ENCODE measurements around the gene S100A11. TPM values are rescaled to one million over a fixed set of nuclear protein-coding genes. Genes with fewer than 3 reads are reported as not detected.
A peak's percentile ranks its signal among the peaks of the same experiment; 100 is the strongest.

S100A11 gene
- total and polyA plus RNA-seq, 9 of the 15 experiments (the other 6 are each of a cell fraction or from before 2014, with no cell fraction given), result 131 to 808 (median 235) TPM

- no peak for TF ChIP-seq ATF2 (CRISPR knock-in tag; IDR thresholded peaks at IDR 0.05)
- peak; percentile 7; the same call in 1 of the 2 replicates for TF ChIP-seq PTBP1 (IDR thresholded peaks at IDR 0.05; ENCODE audit: low read depth, low read length)
- no peak for TF ChIP-seq HOMEZ (CRISPR knock-in tag; IDR thresholded peaks at IDR 0.05)
- TF ChIP-seq ELF2 (CRISPR knock-in tag; IDR thresholded peaks at IDR 0.05), result peak; percentile 18; the same call in 1 of the 2 replicates
- TF ChIP-seq, protein P1, sequence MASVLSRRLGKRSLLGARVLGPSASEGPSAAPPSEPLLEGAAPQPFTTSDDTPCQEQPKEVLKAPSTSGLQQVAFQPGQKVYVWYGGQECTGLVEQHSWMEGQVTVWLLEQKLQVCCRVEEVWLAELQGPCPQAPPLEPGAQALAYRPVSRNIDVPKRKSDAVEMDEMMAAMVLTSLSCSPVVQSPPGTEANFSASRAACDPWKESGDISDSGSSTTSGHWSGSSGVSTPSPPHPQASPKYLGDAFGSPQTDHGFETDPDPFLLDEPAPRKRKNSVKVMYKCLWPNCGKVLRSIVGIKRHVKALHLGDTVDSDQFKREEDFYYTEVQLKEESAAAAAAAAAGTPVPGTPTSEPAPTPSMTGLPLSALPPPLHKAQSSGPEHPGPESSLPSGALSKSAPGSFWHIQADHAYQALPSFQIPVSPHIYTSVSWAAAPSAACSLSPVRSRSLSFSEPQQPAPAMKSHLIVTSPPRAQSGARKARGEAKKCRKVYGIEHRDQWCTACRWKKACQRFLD (CRISPR knock-in tag; IDR thresholded peaks at IDR 0.05), result no peak
- TF ChIP-seq ASH1L (IDR thresholded peaks at IDR 0.05; ENCODE audit: borderline replicate concordance, low read depth, partially characterized antibody), result no peak
- TF ChIP-seq RFX1 (IDR thresholded peaks at IDR 0.05), result peak; percentile 50; the same call in 1 of the 2 replicates
- TF ChIP-seq BACH1 (tag; IDR thresholded peaks at IDR 0.05), result no peak
- peak; percentile 64 for TF ChIP-seq TAF9B (IDR thresholded peaks at IDR 0.05; ENCODE audit: partially characterized antibody)
- TF ChIP-seq MAX (CRISPR knock-in tag; IDR thresholded peaks at IDR 0.05), result 0 out of 2 replicates have a peak, but pooled peaks have one; percentile 28
- no peak for TF ChIP-seq NELFE (IDR thresholded peaks at IDR 0.05; ENCODE audit: insufficient read depth, insufficient read length)
- TF ChIP-seq HDAC8 (tag; IDR thresholded peaks at IDR 0.05), result no peak
- no peak for TF ChIP-seq ZNF143 (CRISPR knock-in tag; IDR thresholded peaks at IDR 0.05)
- no peak for TF ChIP-seq CBFB (CRISPR knock-in tag; IDR thresholded peaks at IDR 0.05)
- no peak for TF ChIP-seq TAF15 (IDR thresholded peaks at IDR 0.05; ENCODE audit: low read depth, low read length)
- no peak for TF ChIP-seq MEF2A (IDR thresholded peaks at IDR 0.05; ENCODE audit: control insufficient read depth, low read depth, low read length)
- no peak for TF ChIP-seq ZNF57 (CRISPR knock-in tag; IDR thresholded peaks at IDR 0.05)
- TF ChIP-seq MCM3 (IDR thresholded peaks at IDR 0.05), result no peak
- no peak for TF ChIP-seq MTA2 (IDR thresholded peaks at IDR 0.05; ENCODE audit: low read depth)
- TF ChIP-seq, protein P2, sequence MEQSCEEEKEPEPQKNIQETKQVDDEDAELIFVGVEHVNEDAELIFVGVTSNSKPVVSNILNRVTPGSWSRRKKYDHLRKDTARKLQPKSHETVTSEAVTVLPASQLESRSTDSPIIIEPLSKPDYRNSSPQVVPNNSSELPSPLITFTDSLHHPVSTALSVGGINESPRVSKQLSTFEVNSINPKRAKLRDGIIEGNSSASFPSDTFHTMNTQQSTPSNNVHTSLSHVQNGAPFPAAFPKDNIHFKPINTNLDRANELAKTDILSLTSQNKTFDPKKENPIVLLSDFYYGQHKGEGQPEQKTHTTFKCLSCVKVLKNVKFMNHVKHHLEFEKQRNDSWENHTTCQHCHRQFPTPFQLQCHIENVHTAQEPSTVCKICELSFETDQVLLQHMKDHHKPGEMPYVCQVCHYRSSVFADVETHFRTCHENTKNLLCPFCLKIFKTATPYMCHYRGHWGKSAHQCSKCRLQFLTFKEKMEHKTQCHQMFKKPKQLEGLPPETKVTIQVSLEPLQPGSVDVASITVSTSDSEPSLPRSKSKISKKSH (CRISPR knock-in tag; IDR thresholded peaks at IDR 0.05), result no peak
- no peak for TF ChIP-seq ZNF696 (CRISPR knock-in tag; conservative IDR thresholded peaks at IDR 0.05)
- TF ChIP-seq NBN (IDR thresholded peaks at IDR 0.05; ENCODE audit: low read depth), result 0 out of 2 replicates have a peak, but pooled peaks have one; percentile 44
- TF ChIP-seq JUNB (CRISPR knock-in tag; conservative IDR thresholded peaks at IDR 0.05), result no peak
These were observed at the start of gene S100A11 (continued) for GRCh38 chr1:152036267-152037216.
